Measurements from ENCODE around the gene CCDC6.
"Not testable (repeated sequence)": the region's sequence is repeated elsewhere in the genome, so short reads cannot be mapped to it uniquely, and the experiment has no call there.

The CCDC6 gene

GRCh38 chr10:59805014-59805413 lies 101.3 kb downstream of the CCDC6 start:
- DNase-seq: no peak

- DNase-seq: no peak
Measured at GRCh38 chr10:59804220-59804619, 102.1 kb downstream of the CCDC6 start.

GRCh38 chr10:59803714-59804113 lies 102.6 kb downstream of the CCDC6 start:
- DNase-seq: no peak

- DNase-seq: no peak
Measured at GRCh38 chr10:59801171-59801570, 105.2 kb downstream of the CCDC6 start.

DNA sequence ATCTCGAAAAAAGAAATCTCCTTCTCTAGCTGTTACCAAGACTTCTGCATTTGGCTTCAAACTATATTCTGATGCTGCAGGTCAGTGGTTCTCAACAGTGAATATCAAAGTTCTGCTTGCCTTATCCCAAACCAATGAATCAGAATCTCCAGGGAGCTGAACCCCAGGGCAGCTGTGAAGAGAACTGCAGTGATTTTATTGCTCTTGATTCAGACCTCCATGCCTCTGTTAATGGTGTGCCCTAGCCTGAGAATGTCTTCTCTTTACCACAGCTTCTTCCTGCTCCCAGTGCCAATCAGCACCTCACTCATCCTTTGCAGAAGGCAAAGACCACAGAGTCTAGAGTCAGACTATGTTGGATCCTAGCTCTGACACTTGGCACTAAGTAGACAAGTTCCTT lies 106.9 kb downstream of the CCDC6 start:
- no peak for DNase-seq

- DNase-seq: no peak
Measured at GRCh38 chr10:59793919-59794318, 112.4 kb downstream of the CCDC6 start.

- DNase-seq: no peak
Measured at GRCh38 chr10:59792812-59793211, 113.5 kb downstream of the CCDC6 start.

DNA sequence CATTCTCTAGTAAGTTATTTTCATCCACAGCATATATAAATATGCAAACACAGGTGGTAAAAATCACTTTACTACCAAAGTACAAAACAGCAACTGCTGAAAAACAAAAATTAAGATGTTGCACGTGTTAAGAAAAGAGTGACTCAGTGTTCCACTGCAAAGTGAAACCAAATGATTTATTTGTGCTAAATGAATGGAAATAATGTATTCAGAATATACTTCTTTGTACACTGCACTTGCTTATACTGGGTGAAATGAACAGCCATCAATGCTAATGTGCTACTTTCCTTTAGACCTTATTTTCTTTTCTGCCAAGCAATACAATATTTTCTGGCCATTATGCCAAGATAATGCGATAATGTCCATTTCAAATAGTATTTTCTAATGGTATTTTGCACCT lies 114.8 kb downstream of the CCDC6 start:
- DNase-seq: no peak

GRCh38 chr10:59790080-59790479 lies 116.3 kb downstream of the CCDC6 start:
- not testable (repeated sequence) for DNase-seq

GRCh38 chr10:59788914-59789313 lies 117.4 kb downstream of the CCDC6 start:
- DNase-seq: not testable (repeated sequence)

- not testable (repeated sequence) for DNase-seq
Measured at GRCh38 chr10:59787032-59787431, 119.3 kb downstream of the CCDC6 start.

DNA sequence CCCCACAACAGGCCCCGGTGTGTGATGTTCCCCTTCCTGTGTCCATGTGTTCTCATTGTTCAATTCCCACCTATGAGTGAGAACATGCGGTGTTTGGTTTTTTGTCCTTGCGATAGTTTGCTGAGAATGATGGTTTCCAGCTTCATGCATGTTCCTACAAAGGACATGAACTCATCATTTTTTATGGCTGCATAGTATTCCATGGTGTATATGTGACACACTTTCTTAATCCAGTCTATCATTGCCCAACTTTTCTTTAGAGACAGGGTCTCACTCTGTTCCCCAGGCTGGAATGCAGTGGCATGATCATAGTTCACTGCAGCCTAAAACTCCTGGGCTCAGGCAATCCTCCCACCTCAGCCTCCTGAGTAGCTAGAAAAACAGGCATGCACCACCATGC lies 120.9 kb downstream of the CCDC6 start:
- DNase-seq: not testable (repeated sequence)

DNA sequence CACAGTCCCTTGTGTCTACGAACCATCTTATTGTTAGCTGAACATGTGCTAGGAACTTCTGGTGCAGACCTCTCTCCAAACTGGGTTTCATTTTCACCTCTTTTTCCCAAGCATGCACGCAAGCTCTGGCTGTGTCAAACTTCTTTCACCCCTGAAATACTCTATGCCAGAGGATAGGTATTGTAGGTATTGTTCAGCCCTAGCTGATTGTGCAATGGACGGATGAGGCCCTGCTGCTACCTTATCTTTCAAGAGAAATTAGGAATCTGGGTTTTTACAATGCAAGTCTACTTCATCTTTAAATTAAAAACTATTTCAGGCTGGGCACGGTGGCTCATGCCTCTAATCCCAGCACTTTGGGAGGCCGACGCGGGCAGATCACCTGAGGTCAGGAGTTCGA lies 124.8 kb downstream of the CCDC6 start:
- DNase-seq: no peak

GRCh38 chr10:59779756-59780533 lies 126.4 kb downstream of the CCDC6 start:
- no peak for DNase-seq

- DNase-seq: no peak
Measured at GRCh38 chr10:59774451-59774850, 131.9 kb downstream of the CCDC6 start.

DNA sequence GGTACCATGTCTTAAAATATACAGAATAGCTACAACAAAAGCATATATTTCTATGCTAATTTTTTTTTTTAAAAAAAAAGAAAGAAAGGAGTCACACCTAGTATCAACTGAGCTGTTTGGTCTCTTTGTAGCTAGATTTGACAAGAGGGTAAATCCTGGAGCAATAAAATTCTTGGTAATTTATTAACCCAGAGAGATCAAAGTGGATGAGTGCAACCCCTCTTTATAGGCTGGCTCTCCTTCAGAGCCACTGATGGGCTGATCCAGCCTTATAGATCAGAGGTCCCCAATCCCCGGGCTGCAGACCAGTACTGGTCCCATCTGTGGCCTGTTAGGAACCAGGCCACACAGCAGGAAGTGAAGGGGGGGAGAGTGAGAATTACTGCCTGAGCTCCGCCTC lies 133.3 kb downstream of the CCDC6 start:
- DNase-seq: no peak

- no peak for DNase-seq
Measured at GRCh38 chr10:59771162-59771807, 135.1 kb downstream of the CCDC6 start.

DNA sequence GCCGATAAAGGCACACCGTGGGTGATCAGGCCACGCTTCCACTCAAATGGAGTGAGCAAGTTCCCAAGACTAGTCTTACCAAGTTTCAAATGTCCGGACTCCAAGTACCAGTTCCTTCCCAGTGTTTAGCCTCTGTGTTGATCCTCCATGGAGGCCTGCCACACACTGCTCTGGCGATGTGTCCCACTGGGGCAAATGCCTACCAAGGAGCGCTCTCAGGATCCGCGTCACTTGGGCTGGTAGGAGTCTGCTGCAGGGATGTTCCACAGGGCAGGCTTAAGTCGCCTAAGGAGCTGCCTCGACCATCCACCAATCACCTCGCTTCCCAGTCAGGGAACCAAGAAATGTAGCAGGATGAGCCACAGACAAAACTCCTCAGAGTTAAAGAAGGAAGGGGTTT lies 135.7 kb downstream of the CCDC6 start:
- no peak for DNase-seq

DNA sequence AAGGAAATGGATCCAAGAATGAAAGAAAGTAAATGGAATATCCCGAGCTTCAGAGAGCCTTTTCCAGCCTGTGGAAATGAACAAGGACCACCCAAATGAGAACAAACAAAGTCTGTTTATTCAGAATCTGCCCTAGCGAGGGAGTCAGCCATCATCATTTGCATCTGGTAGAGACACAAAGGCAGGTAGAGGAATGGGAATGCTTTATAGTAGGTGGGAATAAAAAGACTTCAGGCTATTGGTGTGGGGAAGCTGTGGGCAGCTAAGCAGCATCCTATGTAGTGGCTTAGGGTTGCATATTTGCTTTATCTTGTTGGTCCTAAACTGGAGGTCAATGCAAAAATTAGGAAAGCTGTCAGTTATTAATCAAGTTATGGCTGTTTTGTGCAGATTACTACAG lies 143.9 kb downstream of the CCDC6 start:
- no peak for DNase-seq

DNA sequence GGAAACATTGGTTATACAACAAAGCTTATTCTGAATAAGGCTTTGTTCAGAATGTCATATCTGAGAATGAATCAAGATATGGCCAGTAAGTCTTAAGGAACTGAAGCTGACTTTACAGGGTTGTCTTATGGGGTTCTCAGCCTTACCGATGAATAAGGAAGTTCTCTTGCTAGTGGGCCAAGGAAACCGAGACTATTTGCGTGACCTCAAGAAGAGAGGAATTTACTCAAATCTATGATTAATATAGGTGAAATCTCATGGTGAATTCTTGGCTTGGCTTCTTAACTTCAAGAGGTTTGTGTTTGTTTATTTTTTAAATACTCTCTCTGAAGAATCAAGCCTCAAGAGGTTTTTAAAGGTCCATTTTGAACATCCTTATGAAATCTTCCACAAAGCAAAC lies 148.4 kb downstream of the CCDC6 start:
- DNase-seq: no peak

- no peak for DNase-seq
Measured at GRCh38 chr10:59754951-59755350, 151.4 kb downstream of the CCDC6 start.

GRCh38 chr10:59753267-59753666 lies 153.1 kb downstream of the CCDC6 start, which contains the start of gene MRLN:
Gene MRLN (minus strand): TSS chr10:59753455.
- no peak for DNase-seq

GRCh38 chr10:59752278-59752940 lies 153.9 kb downstream of the CCDC6 start:
- no peak for DNase-seq
